Measurements from ENCODE around the gene GULP1. TPM values are rescaled to one million over a fixed set of nuclear protein-coding genes. Genes with fewer than 3 reads are reported as not detected.

The GULP1 gene
- total and polyA plus RNA-seq, 10 of the 15 experiments (the other 5 are each of a cell fraction or from before 2014, with no cell fraction given): 0.02 to 1.3 (median 0.15) TPM; not detected in 5

- TF ChIP-seq NFYB (IDR thresholded peaks at IDR 0.05; ENCODE audit: insufficient read depth, low read depth, low read length): no peak
Observed at GRCh38 chr2:188473306-188473705, 181.6 kb downstream of the GULP1 start (continued).

- Histone ChIP-seq H4K20me1 (ENCODE audit: control insufficient read depth, insufficient read depth) (no peaks in the 10 kb centered on the region), H3K27ac (ENCODE audit: control insufficient read depth, insufficient read depth) (no peak overlapping the region), H3K4me3 (no peak overlapping the region), H3K9ac (ENCODE audit: control insufficient read depth, insufficient read depth, low read length) (no peak overlapping the region), H3K4me1 (ENCODE audit: control insufficient read depth, insufficient read depth, low read length) (no peaks in the 10 kb centered on the region), H3K4me2 (ENCODE audit: control insufficient read depth, insufficient read depth) (no peak overlapping the region), H2AFZ (ENCODE audit: control insufficient read depth, low read depth, low read length) (no peak overlapping the region), H3K9me3 (replicated peaks; ENCODE audit: control insufficient read depth, insufficient read depth, low read length) (no peaks in the 10 kb centered on the region), H3K79me2 (ENCODE audit: control insufficient read depth, insufficient read depth, low read length) (no peaks in the 10 kb centered on the region), H3K27me3 (replicated peaks in 1 of 2; ENCODE audit: control insufficient read depth in 2 of 2, insufficient read depth in 2 of 2, low read length in 1 of 2) (no peaks in the 10 kb centered on the region), H3K36me3 (ENCODE audit: control insufficient read depth in 2 of 2, insufficient read depth in 2 of 2, low read length in 1 of 2) (no peaks in the 10 kb centered on the region)
- no peak for FAIRE-seq
- POLR2A ChIA-PET: no interaction called here
- 0% methylated on average over 2 of the region's 2 CpGs for WGBS (ENCODE audit: insufficient coverage, insufficient replicate concordance, low lambda C conversion rate, missing lambda C conversion rate)
- DNase-seq (ENCODE audit: low read depth, low spot score): no peak
- intact Hi-C loops (cut with micrococcal nuclease; ENCODE audit: unreplicated experiment) (no loop called here), in situ Hi-C loops (cut with MboI) (no loop called here)
- RAD21 ChIA-PET (ENCODE audit: unreplicated experiment): no interaction called here
- TF ChIP-seq TARDBP (IDR thresholded peaks at IDR 0.05; ENCODE audit: borderline replicate concordance) (no peak), CREB1 (IDR thresholded peaks at IDR 0.05; ENCODE audit: low read depth) (no peak), PBX3 (IDR thresholded peaks at IDR 0.05; ENCODE audit: insufficient replicate concordance, low read depth, low read length) (no peak), ZNF622 (IDR thresholded peaks at IDR 0.05) (no peak), NFIC (IDR thresholded peaks at IDR 0.05; ENCODE audit: low read depth, low read length) (no peak), EZH2 (IDR thresholded peaks at IDR 0.05; ENCODE audit: borderline replicate concordance, control insufficient read depth, low read depth, low read length) (no peak), FOS (IDR thresholded peaks at IDR 0.05; ENCODE audit: borderline replicate concordance, extremely low read depth, insufficient read length) (no peak), CUX1 (IDR thresholded peaks at IDR 0.05; ENCODE audit: insufficient replicate concordance, low read depth, low read length) (no peak), CHD2 (IDR thresholded peaks at IDR 0.05; ENCODE audit: borderline replicate concordance, low read depth, low read length) (no peak), CHD1 (IDR thresholded peaks at IDR 0.05; ENCODE audit: low read depth, low read length) (no peak), ZBTB33 (IDR thresholded peaks at IDR 0.05) (no peak)
- SMC1A ChIA-PET (ENCODE audit: uncharacterized antibody, unreplicated experiment): no interaction called here
- CTCF ChIA-PET: interaction anchor here (0.8 to 1.3 kb wide), 2 partner anchors 17 to 162 kb away, joined by 3 to 4 read pairs; no protein-coding TSS in a partner anchor
- BruUV-seq (replicated peaks): no TSS peak
- ATAC-seq: no peak
Observed at GRCh38 chr2:188474316-188474715, 182.6 kb downstream of the GULP1 start.
